ENCODE measurements around the gene NALCN.

NALCN gene

GRCh38 chr13:101140087-101140770 lies 276.1 kb downstream of the NALCN start:
- in situ Hi-C loops (cut with MboI; ENCODE audit: low sequenced_read_pairs): no loop called here

GRCh38 chr13:101139081-101139480 lies 277.2 kb downstream of the NALCN start:
- in situ Hi-C loops (cut with MboI; ENCODE audit: low sequenced_read_pairs): no loop called here

- in situ Hi-C loops (cut with MboI; ENCODE audit: low sequenced_read_pairs): no loop called here
Measured at GRCh38 chr13:101127741-101128353, 288.5 kb downstream of the NALCN start.

- in situ Hi-C loops (cut with MboI; ENCODE audit: low sequenced_read_pairs): loop anchor here (25.0 kb wide), 1 partner anchor 561 kb away; no protein-coding TSS in a partner anchor
Measured at GRCh38 chr13:101123028-101123427, 293.3 kb downstream of the NALCN start.

- in situ Hi-C loops (cut with MboI; ENCODE audit: low sequenced_read_pairs): loop anchor here (25.0 kb wide), 1 partner anchor 559 kb away; no protein-coding TSS in a partner anchor
Measured at GRCh38 chr13:101121608-101122007, 294.7 kb downstream of the NALCN start.

- in situ Hi-C loops (cut with MboI; ENCODE audit: low sequenced_read_pairs): loop anchor here (25.0 kb wide), 1 partner anchor 558 kb away; no protein-coding TSS in a partner anchor
Measured at GRCh38 chr13:101120007-101120406, 296.3 kb downstream of the NALCN start.

- in situ Hi-C loops (cut with MboI; ENCODE audit: low sequenced_read_pairs): loop anchor here (25.0 kb wide), 1 partner anchor 555 kb away; no protein-coding TSS in a partner anchor
Measured at GRCh38 chr13:101116826-101117225, 299.5 kb downstream of the NALCN start.

GRCh38 chr13:101116341-101116740 lies 300.0 kb downstream of the NALCN start:
- in situ Hi-C loops (cut with MboI; ENCODE audit: low sequenced_read_pairs): loop anchor here (25.0 kb wide), 1 partner anchor 554 kb away; no protein-coding TSS in a partner anchor

- in situ Hi-C loops (cut with MboI; ENCODE audit: low sequenced_read_pairs): loop anchor here (25.0 kb wide), 1 partner anchor 553 kb away; no protein-coding TSS in a partner anchor
Measured at GRCh38 chr13:101115762-101116171, 300.5 kb downstream of the NALCN start.

- in situ Hi-C loops (cut with MboI; ENCODE audit: low sequenced_read_pairs): loop anchor here (25.0 kb wide), 1 partner anchor 550 kb away; no protein-coding TSS in a partner anchor
Measured at GRCh38 chr13:101111894-101112293, 304.4 kb downstream of the NALCN start.

GRCh38 chr13:101109005-101109404 lies 307.3 kb downstream of the NALCN start:
- in situ Hi-C loops (cut with MboI; ENCODE audit: low sequenced_read_pairs): loop anchor here (25.0 kb wide), 1 partner anchor 547 kb away; no protein-coding TSS in a partner anchor

- in situ Hi-C loops (cut with MboI; ENCODE audit: low sequenced_read_pairs): no loop called here
Measured at GRCh38 chr13:101098873-101099272, 317.4 kb downstream of the NALCN start.

- in situ Hi-C loops (cut with MboI; ENCODE audit: low sequenced_read_pairs): no loop called here
Measured at GRCh38 chr13:101092985-101093384, 323.3 kb downstream of the NALCN start.

GRCh38 chr13:101090287-101090686 lies 326.0 kb downstream of the NALCN start:
- in situ Hi-C loops (cut with MboI; ENCODE audit: low sequenced_read_pairs): no loop called here

GRCh38 chr13:101085551-101085950 lies 330.8 kb downstream of the NALCN start:
- in situ Hi-C loops (cut with MboI; ENCODE audit: low sequenced_read_pairs): no loop called here

- in situ Hi-C loops (cut with MboI; ENCODE audit: low sequenced_read_pairs): no loop called here
Measured at GRCh38 chr13:101082441-101082840, 333.9 kb downstream of the NALCN start.

GRCh38 chr13:101080616-101081015 lies 335.7 kb downstream of the NALCN start:
- in situ Hi-C loops (cut with MboI; ENCODE audit: low sequenced_read_pairs): no loop called here

GRCh38 chr13:101065329-101065728 lies 351.0 kb downstream of the NALCN start:
- in situ Hi-C loops (cut with MboI; ENCODE audit: low sequenced_read_pairs): no loop called here

GRCh38 chr13:101059793-101060192 lies 356.5 kb downstream of the NALCN start:
- in situ Hi-C loops (cut with MboI; ENCODE audit: low sequenced_read_pairs): no loop called here

GRCh38 chr13:101058841-101059240 lies 357.5 kb downstream of the NALCN start:
- in situ Hi-C loops (cut with MboI; ENCODE audit: low sequenced_read_pairs): no loop called here

- in situ Hi-C loops (cut with MboI; ENCODE audit: low sequenced_read_pairs): no loop called here
Measured at GRCh38 chr13:101053301-101054093, 362.8 kb downstream of the NALCN start.
